Vagina (tissue), 2 donors: Measurements from ENCODE around the gene ESRP2. TPM values are rescaled to one million over a fixed set of nuclear protein-coding genes. Genes with fewer than 3 reads are reported as not detected.

ENCODE experiments used
- DNase-seq, 2 donors: peaks; one replicate each; pipeline ENCODE4 v3.0.0-alpha.2; 2017; ENCODE audit errors: extremely low spot score in 2 of 2
- H3K27ac ChIP-seq: fragments of 200-600 bp; sonication (generic); one replicate; pipeline ENCODE4 v1.5.1; 2019
- H3K27me3 ChIP-seq: fragments of 200-600 bp; sonication (generic); one replicate; pipeline ENCODE4 v1.5.1; 2019
- H3K36me3 ChIP-seq, 2 donors: fragments of 200-600 bp; sonication (generic); one replicate each; pipeline ENCODE4 v1.5.1; 2017 to 2019
- H3K4me1 ChIP-seq: fragments of 200-600 bp; sonication (generic); one replicate; pipeline ENCODE4 v1.5.1; 2019
- H3K4me3 ChIP-seq, 2 donors: fragments of 200-600 bp; sonication (generic); 1 replicate in 1 of 2; 2 replicates in 1 of 2; pipeline ENCODE4 v1.5.1; 2016 to 2019
- H3K9me3 ChIP-seq: fragments of 200-600 bp; sonication (generic); one replicate; pipeline ENCODE4 v1.5.1; 2019
- CTCF ChIP-seq, 3 experiments: fragments of 450-650 bp in 2 of 3; fragments of 200-600 bp in 1 of 3; sonication (generic) in 1 of 3; IDR thresholded peaks; one replicate each; pipeline ENCODE4 v1.5.1; 2017 to 2019; ENCODE audit warnings: antibody characterized with exemption in 3 of 3, mild to moderate bottlenecking in 2 of 3, moderate library complexity in 2 of 3
- POLR2A ChIP-seq, 2 donors: fragments of 450-650 bp; IDR thresholded peaks; one replicate each; pipeline ENCODE4 v1.6.1; 2017; ENCODE audit warnings: antibody characterized with exemption in 2 of 2, mild to moderate bottlenecking in 2 of 2, moderate library complexity in 2 of 2
- POLR2AphosphoS5 ChIP-seq, 2 donors: sonication (generic); formaldehyde crosslinking; IDR thresholded peaks; one replicate each; pipeline ENCODE4 v1.9.0; 2017; ENCODE audit warnings: antibody characterized with exemption in 2 of 2, mild to moderate bottlenecking in 2 of 2, low read depth in 1 of 2; ENCODE audit not compliant: insufficient read depth in 1 of 2
- intact Hi-C: fragments of 100-400 bp; cut with DNase I; formaldehyde crosslinking; loops from one replicate; pipeline ENCODE4 v1.15.1; 2023
- total RNA-seq: library from RNA; depleted of rRNA; stranded (reverse); fragments of >200 nt; gene quantifications from one replicate; pipeline ENCODE4 v1.2.3, GENCODE V29; 2016

ESRP2 gene
- total RNA-seq, 1 donor from 2014 or later = 71.0 TPM

- no peak for DNase-seq
- H3K4me3 ChIP-seq = no peak overlapping the region
- TF ChIP-seq POLR2A (IDR thresholded peaks at IDR 0.05) = no peak
- TF ChIP-seq CTCF (IDR thresholded peaks at IDR 0.05) = no peak
- TF ChIP-seq POLR2AphosphoS5 (IDR thresholded peaks at IDR 0.05; ENCODE audit: insufficient read depth in 1 of 2, low read depth in 1 of 2) = no peak
- no peaks in the 10 kb centered on the region for H3K27me3 ChIP-seq
- H3K36me3 ChIP-seq = peaks cover 0 to 10% of the 10 kb centered on the region in 2 donors
- H3K4me1 ChIP-seq = peaks cover 28% of the 10 kb centered on the region
- intact Hi-C loops = no loop called here
- no peak overlapping the region for H3K27ac ChIP-seq
- no peaks in the 10 kb centered on the region for H3K9me3 ChIP-seq
Observed at GRCh38 chr16:68275611-68276191, 39.8 kb upstream of the ESRP2 start.

GRCh38 chr16:68274441-68274840, 38.5 kb upstream of the ESRP2 start:
- no peaks in the 10 kb centered on the region for H3K9me3 ChIP-seq
- peaks cover 28% of the 10 kb centered on the region for H3K4me1 ChIP-seq
- no peak for TF ChIP-seq POLR2A (IDR thresholded peaks at IDR 0.05)
- TF ChIP-seq POLR2AphosphoS5 (IDR thresholded peaks at IDR 0.05; ENCODE audit: insufficient read depth in 1 of 2, low read depth in 1 of 2) = no peak
- TF ChIP-seq CTCF (IDR thresholded peaks at IDR 0.05) = no peak
- intact Hi-C loops = no loop called here
- no peak overlapping the region for H3K4me3 ChIP-seq
- H3K27ac ChIP-seq = no peak overlapping the region
- no peak for DNase-seq
- H3K36me3 ChIP-seq = peaks cover 0 to 10% of the 10 kb centered on the region in 2 donors
- no peaks in the 10 kb centered on the region for H3K27me3 ChIP-seq

DNA sequence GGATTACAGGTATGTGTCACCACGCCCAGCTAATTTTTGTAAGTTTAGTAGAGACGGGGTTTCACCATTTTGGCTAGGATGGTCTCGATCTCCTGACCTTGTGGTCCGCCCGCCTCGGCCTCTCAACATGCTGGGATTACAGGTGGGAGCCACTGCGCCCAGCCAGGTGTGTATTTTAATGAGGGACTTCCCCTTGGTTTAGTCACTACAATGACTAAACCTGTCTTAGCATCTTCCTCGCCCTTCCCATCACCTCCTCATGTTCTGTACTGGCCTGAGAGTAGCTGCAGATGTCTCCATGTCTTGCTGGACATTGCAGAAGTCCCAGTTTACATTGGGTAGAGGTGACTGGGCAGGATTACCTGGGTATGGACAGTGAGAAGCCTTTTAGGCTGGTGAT, 38.0 kb upstream of the ESRP2 start:
- H3K4me3 ChIP-seq = no peak overlapping the region
- H3K27ac ChIP-seq = no peak overlapping the region
- intact Hi-C loops = no loop called here
- no peaks in the 10 kb centered on the region for H3K9me3 ChIP-seq
- no peak for TF ChIP-seq POLR2AphosphoS5 (IDR thresholded peaks at IDR 0.05; ENCODE audit: insufficient read depth in 1 of 2, low read depth in 1 of 2)
- TF ChIP-seq POLR2A (IDR thresholded peaks at IDR 0.05) = no peak
- no peak for TF ChIP-seq CTCF (IDR thresholded peaks at IDR 0.05)
- H3K27me3 ChIP-seq = no peaks in the 10 kb centered on the region
- no peak for DNase-seq
- H3K36me3 ChIP-seq = peaks cover 0 to 10% of the 10 kb centered on the region in 2 donors
- H3K4me1 ChIP-seq = peaks cover 28% of the 10 kb centered on the region

DNA sequence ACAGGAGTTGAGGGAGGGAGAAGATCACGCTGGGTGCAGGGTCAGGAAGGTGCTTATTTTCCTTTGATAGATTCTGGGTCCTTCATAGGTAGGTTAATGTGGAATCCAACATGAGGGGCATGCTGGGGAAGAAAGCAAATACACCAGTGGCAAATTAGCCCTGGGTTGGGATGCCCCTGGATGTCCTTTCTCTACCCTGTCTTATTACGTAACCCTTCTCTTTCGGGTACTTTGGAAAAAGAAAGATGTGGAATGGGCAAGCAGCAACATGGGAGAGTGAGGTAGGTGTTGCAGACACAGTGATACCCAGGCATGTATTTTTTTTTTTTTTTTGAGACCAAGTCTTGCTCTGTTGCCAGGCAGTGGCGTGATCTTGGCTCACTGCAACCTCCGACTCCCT, 37.5 kb upstream of the ESRP2 start:
- H3K36me3 ChIP-seq = peaks cover 0 to 10% of the 10 kb centered on the region in 2 donors
- no peaks in the 10 kb centered on the region for H3K9me3 ChIP-seq
- intact Hi-C loops = no loop called here
- DNase-seq = no peak
- no peaks in the 10 kb centered on the region for H3K27me3 ChIP-seq
- TF ChIP-seq POLR2A (IDR thresholded peaks at IDR 0.05) = no peak
- H3K4me1 ChIP-seq = peaks cover 28% of the 10 kb centered on the region
- H3K4me3 ChIP-seq = no peak overlapping the region
- no peak overlapping the region for H3K27ac ChIP-seq

GRCh38 chr16:68272507-68273209, 36.7 kb upstream of the ESRP2 start:
- H3K27ac ChIP-seq = no peak overlapping the region
- H3K4me1 ChIP-seq = peaks cover 34% of the 10 kb centered on the region
- TF ChIP-seq POLR2AphosphoS5 (IDR thresholded peaks at IDR 0.05; ENCODE audit: insufficient read depth in 1 of 2, low read depth in 1 of 2) = no peak
- no peak for TF ChIP-seq CTCF (IDR thresholded peaks at IDR 0.05)
- no peak for TF ChIP-seq POLR2A (IDR thresholded peaks at IDR 0.05)
- H3K27me3 ChIP-seq = no peaks in the 10 kb centered on the region
- no peaks in the 10 kb centered on the region for H3K9me3 ChIP-seq
- DNase-seq = no peak
- H3K36me3 ChIP-seq = peaks cover 0 to 10% of the 10 kb centered on the region in 2 donors
- no peak overlapping the region for H3K4me3 ChIP-seq
- intact Hi-C loops = no loop called here
